ENCODE data around the gene RBM20. TPM values are rescaled to one million over a fixed set of nuclear protein-coding genes. Genes with fewer than 3 reads are reported as not detected.

Gene RBM20
- total RNA-seq, 4 donors from 2014 or later: 0.24 to 3.5 (median 1.8) TPM

DNA sequence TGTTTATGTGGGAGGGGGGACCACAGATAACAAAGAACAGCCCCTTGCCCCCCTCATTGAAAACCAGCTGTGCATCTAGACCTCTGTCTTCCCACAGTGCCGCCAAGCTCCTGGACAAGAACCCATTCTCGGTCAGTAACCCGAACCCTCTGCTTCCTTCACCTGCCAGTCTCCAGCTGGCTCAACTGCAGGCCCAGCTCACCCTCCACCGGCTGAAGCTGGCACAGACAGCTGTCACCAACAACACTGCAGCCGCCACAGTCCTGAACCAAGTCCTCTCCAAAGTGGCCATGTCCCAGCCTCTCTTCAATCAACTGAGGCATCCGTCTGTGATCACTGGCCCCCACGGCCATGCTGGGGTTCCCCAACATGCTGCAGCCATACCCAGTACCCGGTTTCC, 136.6 kb downstream of the RBM20 start:
- ATAC-seq (ENCODE audit: low FRiP score) (no peak), DNase-seq (ENCODE audit: low spot score) (no peak)

DNA sequence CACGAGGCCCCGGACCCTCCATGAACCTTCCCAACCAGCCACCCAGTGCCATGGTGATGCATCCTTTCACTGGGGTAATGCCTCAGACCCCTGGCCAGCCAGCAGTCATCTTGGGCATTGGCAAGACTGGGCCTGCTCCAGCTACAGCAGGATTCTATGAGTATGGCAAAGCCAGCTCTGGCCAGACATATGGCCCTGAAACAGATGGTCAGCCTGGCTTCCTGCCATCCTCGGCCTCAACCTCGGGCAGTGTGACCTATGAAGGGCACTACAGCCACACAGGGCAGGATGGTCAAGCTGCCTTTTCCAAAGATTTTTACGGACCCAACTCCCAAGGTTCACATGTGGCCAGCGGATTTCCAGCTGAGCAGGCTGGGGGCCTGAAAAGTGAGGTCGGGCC, 137.0 kb downstream of the RBM20 start:
- TF ChIP-seq, protein P1, sequence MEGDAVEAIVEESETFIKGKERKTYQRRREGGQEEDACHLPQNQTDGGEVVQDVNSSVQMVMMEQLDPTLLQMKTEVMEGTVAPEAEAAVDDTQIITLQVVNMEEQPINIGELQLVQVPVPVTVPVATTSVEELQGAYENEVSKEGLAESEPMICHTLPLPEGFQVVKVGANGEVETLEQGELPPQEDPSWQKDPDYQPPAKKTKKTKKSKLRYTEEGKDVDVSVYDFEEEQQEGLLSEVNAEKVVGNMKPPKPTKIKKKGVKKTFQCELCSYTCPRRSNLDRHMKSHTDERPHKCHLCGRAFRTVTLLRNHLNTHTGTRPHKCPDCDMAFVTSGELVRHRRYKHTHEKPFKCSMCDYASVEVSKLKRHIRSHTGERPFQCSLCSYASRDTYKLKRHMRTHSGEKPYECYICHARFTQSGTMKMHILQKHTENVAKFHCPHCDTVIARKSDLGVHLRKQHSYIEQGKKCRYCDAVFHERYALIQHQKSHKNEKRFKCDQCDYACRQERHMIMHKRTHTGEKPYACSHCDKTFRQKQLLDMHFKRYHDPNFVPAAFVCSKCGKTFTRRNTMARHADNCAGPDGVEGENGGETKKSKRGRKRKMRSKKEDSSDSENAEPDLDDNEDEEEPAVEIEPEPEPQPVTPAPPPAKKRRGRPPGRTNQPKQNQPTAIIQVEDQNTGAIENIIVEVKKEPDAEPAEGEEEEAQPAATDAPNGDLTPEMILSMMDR (IDR thresholded peaks at IDR 0.05): no peak
- ATAC-seq (ENCODE audit: low FRiP score) (no peak), DNase-seq (ENCODE audit: low spot score) (no peak)

More for the DNA sequence above, 136.6 kb downstream of the RBM20 start:
- TF ChIP-seq, protein P1 (IDR thresholded peaks at IDR 0.05): no peak

DNA sequence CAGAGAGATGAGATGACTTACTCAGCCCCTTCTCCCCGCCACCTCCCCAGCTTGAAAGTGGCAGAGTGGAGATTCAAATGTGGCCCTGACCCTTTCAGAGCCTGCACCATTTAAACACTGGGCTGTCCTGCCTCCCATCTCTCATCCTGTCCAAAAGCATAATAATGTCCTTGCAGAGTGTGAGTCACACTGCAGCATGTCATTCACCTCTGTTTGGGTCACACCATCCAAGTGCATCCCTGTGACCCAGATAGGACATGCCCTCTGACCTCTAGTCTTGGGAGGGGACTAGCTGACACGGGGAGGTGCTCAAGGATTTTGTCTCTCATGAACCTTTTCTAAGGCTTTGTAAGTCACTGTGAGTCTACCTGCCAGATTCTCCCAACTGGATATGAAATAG, 138.5 kb downstream of the RBM20 start:
- DNase-seq (ENCODE audit: low spot score) (no peak), ATAC-seq (ENCODE audit: low FRiP score) (no peak)
- TF ChIP-seq, protein P1 (IDR thresholded peaks at IDR 0.05): no peak

DNA sequence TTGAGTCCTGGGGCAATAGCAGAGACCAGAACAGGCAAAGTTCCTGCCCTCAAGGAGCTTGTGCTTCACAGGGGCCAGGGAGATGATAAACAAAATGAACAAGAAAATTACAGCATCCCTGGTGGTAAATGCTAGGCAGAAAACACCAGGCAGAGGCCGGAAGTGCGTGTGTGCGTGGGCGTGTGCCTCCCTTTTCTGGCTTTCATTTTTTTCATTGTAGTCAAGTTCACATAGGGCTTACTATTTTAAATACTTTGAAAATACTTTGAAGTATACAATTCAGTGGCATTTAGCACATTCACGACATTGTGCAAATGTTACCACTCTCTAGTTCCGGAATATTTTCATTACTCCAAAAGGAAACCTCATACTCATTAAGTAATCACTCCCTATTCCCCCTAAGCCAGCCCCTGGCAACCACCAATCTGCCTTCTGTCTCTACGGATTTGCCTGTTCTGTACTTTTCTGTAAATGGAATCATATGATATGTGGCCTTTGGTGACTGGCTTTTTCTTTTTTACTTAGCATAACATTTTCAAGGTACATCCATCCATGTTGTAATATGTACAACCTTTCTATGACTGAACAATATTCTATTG, 139.5 kb downstream of the RBM20 start:
- peak; percentile 47 for ATAC-seq (ENCODE audit: low FRiP score)
- DNase-seq (ENCODE audit: low spot score): no peak
- TF ChIP-seq, protein P1 (IDR thresholded peaks at IDR 0.05): no peak

DNA sequence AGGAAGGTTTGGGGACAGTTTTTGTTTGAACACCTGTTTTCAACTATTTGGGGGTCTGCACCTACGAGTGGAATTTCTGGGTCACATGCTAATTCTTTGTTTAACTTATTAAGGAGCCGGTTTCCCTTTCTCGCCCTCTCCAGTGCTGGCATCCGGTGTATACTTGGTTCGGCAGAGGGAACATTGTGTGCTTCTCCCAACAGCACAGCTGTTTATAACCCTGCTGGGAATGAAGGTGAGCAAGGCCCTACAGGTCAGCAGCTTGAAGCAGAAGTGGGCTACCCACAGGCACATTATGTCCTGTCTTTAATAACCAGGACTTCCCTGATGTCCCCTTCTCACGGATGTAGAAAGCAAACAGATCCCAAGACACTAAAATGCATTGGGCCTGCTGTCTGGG, 140.1 kb downstream of the RBM20 start:
- DNase-seq (ENCODE audit: low spot score): no peak
- TF ChIP-seq, protein P1 (IDR thresholded peaks at IDR 0.05): no peak
- no peak for ATAC-seq (ENCODE audit: low FRiP score)

DNA sequence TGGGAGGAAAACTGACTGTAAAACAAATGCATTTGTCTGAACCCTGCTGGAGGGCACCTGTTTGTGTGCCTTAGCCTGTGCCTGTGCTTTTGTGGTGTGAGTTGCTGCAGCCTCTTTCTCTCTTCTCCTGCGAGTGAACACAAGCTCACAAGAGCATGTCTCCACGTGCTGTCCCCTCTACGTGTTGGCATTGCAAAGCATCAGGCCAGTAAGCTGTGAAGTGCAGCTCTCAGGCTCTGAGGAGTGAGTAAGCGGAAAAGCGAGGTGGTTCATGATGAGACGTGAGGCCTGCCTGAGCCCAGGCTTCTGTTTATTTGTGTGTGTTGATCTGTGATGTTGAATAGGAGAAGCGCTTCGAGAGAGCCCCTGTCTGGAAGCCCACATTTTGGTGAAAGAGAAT, 142.0 kb downstream of the RBM20 start:
- DNase-seq (ENCODE audit: low spot score) (no peak), ATAC-seq (ENCODE audit: low FRiP score) (no peak)
- TF ChIP-seq, protein P1 (IDR thresholded peaks at IDR 0.05): no peak

DNA sequence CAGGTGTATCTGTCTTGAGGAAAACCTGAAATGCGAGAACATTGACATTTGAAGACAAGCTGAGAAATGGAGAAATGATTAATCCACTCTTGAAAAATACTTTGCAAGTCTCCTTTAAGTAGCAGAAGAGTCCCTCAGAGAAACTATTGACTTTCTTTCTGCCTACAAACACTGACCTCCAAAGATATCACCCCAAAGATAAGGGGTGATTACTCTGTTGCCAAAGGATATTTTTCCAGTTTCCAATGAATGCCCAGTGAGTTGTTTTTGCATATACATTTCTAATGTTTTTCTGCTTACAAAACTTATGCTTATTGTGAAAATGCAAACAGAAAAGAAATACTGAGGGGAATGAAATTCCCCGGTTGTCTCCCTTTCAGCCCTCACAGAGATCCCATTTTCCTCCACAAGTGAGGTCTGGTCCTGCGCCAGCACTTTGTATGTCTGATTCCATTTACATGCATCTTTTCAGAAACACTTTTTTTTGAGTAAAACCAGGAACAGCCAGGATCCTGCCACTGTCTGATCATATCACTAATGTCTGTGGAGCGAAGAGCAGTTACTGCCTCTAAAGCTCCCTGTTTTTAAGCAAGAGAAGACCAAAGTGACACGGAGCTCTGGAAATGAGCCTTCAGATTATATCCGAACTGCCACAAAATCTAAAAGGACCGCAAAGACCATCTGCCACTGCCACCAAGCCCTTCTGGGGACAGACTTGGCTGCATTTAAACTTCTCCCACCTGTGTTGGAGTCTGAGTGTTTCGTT, 144.7 kb downstream of the RBM20 start:
- TF ChIP-seq, protein P1 (IDR thresholded peaks at IDR 0.05): no peak
- DNase-seq (ENCODE audit: low spot score): no peak
- ATAC-seq (ENCODE audit: low FRiP score): no peak
